HG03064 (cell line): ENCODE measurements around the gene PSMD9.
"Not testable (repeated sequence)": the region's sequence is repeated elsewhere in the genome, so short reads cannot be mapped to it uniquely, and the experiment has no call there.

Experiments
- ATAC-seq: cut with Tn5 transposase; IDR thresholded peaks from one replicate; pipeline ENCODE4 v1.9.1; 2021; ENCODE audit warnings: low read depth; ENCODE audit not compliant: unreplicated experiment

The PSMD9 gene

DNA sequence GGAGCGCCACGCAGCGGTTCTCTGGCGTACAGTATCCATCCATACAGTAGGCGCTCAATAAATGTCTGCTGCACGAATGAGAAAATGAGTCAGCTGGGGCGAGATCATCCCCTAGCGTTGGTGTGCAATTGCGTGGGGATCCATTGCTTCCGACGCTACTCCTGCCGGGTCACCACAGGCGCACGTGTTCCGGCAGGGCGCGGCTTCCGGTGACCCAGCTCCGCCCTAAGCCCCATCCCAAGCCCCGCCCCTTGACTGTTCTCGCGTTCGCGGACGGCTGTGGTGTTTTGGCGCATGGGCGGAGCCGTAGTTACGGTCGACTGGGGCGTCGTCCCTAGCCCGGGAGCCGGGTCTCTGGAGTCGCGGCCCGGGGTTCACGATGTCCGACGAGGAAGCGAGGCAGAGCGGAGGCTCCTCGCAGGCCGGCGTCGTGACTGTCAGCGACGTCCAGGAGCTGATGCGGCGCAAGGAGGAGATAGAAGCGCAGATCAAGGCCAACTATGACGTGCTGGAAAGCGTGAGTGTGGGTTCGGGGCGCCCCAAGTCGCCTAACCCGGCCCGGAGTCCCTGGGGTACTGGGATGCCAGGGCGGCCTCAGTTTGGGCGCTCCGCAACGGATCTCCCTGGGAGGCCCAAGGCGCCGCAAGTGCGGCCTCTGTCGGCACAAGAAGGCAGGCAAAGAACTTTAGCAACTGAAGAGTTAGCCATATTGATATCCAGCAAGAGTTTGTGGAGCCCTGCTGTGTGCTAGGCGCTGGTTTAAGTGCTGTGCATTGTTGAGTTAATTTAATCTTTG, at the start of gene PSMD9:
Gene PSMD9, plus strand, starts transcription at position 313 of the 796 bp plus-strand sequence. Its CDS starts 67 bp downstream, at position 380.
- ATAC-seq: peak; percentile 84

DNA sequence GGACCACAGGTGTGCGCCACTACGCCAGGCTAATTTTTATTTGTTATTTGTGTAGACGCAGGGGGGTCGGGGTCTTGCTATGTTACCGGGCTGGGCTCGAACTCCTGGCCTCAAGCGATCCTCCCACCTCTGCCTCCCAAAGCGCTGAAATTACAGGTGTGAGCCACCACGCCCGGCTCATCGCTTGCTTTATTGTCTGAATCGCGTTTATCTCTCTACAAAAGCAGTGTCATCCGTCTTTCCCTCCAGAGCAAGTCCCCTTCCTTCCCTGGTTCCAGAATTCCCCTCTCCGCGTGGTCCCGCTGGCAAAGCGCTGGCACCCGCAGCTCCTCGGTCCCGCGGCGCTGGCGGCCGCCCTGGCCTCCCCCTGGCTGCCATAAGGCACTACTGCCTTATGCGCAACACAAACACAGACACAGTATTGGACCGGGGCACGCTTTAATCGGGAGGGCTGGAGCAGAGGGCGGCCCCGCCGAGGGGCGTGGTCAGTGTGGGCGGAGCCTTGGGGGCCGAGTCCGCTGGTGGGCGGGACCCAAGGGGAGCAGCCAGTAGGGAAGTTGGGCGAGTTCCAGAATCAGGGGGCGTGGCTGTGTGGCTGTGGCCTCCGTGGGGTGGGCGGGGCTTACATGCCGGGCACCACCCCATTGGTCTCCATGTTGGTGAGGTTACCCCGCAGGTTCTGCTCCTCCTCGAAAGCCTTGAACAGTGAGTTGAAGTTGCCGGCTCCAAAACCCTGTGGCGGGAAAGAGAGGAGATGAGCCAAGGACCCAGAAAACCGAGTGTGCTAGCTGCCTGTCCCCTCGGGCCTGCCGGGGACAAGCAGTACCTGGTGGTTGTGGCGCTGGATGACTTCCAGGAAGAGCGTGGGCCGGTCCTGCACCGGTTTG, 49.2 kb upstream of the PSMD9 start:
- ATAC-seq: peak; percentile 93

DNA sequence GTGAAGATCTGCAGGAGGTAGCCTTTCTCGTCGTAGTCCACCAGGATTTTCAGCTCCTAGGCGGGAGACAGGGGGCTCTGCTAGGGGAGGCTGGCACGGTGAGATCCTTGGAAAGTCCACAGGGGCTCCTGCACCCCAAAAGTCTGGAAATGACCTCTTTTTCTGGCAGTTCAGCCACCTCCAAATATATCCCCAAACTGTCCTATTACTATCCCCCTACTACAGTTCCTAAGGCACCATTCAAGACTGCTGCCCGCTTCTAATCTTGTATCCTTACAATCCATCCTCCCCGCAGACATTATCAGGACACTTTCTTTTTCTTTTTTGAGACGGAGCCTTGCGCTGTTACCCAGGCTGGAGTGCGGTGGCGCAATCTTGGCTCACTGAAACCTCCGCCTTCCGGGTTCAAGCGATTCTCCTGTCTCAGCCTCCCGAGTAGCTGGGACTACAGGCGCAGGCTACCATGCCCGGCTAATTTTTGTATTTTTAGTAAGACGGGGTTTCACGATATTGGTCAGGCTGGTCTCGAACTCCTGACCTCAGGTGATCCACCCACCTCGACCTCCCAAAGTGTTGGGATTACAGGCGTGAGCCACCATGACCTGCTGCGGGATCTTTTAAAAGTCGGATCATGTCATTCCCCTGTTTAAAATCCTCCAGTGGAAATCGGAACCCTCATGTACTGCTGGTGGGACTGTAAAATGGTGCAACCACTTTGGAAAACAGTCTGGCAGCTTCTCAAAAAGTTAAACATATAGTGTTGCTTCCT, 48.4 kb upstream of the PSMD9 start:
- ATAC-seq: no peak

DNA sequence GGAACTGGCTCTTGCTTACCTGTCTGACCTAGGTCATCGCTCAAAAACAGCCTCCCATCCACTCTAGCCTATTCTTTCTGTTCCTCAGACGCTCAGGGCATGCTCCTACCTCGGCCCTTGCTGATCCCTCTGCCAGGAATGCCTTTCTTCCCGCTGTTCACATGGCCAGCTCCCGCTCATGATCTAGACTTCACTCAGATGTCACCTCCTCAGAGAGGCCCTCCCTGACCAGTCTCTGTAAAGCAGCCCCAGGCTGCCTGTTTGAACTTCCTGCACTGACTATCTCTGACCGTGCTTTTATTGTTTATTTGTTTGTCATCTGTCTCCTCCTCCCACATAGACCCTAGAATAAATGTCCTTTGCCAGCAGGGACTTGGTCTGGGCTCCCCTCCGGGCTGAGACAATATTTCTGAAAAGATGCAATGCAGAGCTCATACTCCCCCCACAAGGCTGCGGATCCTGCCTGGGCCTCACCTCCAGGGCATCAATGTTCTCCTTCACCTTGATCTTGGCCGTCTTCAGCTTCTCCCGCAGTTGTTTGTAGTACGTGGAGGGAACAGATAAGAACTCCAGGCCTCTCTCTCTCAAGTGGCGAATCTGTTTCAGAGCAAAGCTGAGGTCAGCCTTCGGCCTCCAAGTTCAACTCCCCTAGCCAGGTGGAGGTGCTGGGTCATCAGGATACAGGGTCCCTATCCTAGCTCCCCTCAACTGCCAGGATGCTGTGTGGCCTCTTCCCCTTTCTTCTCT, 45.2 kb upstream of the PSMD9 start:
- ATAC-seq: no peak

- no peak for ATAC-seq
Observed at GRCh38 chr12:121845701-121846100, 42.9 kb upstream of the PSMD9 start.

DNA sequence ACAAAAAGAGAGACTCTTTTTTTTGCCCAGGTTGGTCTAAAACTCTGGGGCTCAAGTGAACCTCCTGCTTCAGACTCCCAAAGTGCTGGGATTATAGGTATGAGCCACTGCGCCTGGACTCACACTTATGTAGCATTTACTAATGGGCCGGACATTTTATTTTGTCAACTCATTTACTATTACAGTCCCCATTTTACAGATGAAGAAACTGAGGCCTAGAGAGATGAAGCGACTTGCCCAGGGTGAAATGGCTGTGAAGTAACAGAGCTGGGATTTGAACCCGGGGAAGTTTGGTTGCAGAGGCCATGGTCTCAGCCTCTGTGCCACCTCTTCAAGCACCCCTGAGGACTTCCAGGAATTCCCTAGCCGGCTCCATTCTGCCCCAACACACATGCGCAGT, 39.4 kb upstream of the PSMD9 start:
- no peak for ATAC-seq

DNA sequence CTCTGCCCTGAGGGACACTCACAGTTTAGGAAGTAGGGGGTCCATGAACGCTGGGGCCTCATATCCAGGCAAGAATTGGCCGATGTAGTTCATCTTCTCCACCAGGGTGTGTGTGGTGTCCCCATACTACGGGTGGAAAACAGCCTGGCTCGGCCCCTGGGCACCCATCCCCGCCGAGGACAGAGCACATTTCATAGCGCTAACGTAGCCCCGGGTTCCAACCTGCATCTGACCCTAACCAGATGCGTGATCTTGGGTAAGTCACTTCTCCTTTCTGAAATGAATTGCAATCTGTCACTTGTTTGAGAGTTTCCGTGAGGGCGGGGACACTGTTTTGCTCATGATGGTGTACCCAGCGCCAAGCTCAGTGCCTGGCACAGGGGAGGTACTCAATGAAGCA, 38.9 kb upstream of the PSMD9 start:
- no peak for ATAC-seq

DNA sequence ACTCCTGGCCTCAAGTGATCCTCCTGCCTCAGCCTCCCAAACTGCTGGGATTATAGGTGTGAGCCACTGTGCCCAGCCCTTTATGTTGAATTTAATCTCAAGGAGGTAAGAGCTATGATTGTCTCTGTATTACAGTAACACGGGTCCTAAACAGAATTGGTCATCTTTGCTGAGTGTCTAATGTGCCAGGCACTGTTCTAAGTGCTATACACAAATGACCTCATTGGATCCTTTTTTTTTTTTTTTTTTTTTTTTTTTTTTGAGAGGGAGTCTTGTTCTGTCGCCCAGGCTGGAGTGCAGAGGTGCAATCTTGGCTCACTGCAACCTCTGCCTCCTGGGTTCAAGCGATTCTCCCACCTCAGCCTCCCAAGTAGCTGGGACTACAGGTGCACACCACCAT, 36.2 kb upstream of the PSMD9 start:
- not testable (repeated sequence) for ATAC-seq

GRCh38 chr12:121857322-121858246, 31.0 kb upstream of the PSMD9 start:
- ATAC-seq: no peak

GRCh38 chr12:121858318-121858661, 30.3 kb upstream of the PSMD9 start:
- no peak for ATAC-seq

DNA sequence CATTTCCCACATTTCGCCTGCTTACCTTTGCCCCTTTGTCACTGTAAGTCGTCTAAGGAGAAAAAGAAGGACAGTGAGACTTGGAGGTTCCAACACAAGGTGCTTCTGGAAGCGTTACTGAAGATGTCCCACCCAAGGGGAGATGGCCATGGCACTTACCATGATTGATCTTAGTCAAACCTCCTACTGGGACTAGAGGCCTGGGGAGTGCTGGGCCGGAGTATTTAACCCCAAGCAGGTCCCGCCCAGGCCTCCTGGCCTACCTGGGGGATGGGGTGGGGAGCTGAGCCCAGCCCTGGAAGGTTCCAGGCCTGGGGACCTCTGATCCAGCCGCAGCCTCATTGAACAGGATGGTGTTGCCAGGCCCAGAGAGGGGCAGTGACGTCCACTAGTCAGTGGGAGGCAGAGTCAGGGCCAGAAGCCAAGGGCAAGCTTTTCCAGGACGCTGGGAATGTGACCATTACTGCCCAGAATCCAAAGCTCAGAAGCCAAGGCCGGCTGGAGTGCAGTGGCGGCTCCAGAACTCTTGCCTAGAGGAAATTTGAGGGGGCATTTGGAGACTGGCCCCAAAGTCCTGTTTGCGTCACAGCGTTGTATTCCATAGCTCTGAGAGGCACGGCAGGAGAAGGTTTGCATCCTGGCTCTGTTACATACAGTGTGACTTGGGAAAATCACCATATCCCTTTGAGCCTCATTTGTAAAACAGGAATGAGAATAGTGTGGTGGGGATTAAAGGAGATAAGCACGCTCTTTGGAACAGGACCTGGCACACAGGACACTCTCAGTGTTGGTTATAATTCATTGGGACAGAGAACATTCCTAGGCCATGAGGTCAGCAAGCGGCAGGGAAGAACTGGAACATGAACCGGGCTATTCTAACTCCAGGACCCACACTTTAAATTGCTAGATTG, 29.7 kb upstream of the PSMD9 start, which contains the start of gene HPD:
Gene HPD, minus strand, starts transcription at position 198 of the 911 bp plus-strand sequence. Its CDS starts 36 bp downstream, at position 162.
- ATAC-seq: no peak

DNA sequence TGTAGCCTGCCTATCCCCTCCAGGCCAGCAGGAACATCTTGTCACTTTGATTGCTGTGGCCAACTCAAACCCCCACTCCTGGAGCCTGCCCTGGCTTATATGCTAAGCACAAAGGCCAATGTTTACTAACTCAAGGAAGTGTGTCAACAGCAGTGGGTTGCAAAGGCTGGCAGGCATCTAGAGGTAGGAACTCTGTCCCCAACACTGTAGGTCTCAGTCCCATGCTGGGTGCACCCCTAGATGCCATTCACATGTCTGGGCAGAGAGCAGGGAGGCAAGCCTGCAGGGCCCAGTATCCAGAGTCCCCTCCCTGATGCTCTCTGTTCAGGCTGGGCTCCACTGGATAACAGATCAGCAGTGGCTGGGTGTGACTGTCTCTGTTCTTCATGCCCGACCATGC, 28.3 kb upstream of the PSMD9 start:
- ATAC-seq: no peak

GRCh38 chr12:121860699-121861098, 27.9 kb upstream of the PSMD9 start:
- not testable (repeated sequence) for ATAC-seq

- ATAC-seq: no peak
Observed at GRCh38 chr12:121861636-121862254, 26.8 kb upstream of the PSMD9 start.

- ATAC-seq: no peak
Observed at GRCh38 chr12:121866331-121866730, 22.3 kb upstream of the PSMD9 start.

DNA sequence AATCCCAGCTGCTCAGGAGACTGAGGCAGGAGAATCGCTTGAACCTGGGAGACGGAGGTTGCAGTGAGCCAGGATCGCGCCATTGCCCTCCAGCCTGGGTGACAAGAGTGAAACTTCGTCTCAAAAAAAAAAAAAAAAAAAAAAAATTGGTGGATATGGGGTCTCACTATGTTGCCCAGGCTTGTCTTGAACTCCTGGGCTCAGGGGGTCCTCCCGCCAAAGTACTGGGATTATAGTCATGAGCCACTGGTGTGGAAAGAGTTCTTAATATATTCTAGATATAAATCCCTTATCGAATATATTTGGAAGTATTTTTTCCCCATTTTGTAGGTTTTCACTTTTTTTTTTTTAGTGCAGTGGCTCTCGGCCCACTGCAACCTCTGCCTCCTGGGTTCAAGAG, 19.4 kb upstream of the PSMD9 start:
- ATAC-seq: not testable (repeated sequence)

GRCh38 chr12:121871467-121871866, 17.1 kb upstream of the PSMD9 start:
- ATAC-seq: no peak
